ENCODE data around the gene FUT2.

Gene FUT2

DNA sequence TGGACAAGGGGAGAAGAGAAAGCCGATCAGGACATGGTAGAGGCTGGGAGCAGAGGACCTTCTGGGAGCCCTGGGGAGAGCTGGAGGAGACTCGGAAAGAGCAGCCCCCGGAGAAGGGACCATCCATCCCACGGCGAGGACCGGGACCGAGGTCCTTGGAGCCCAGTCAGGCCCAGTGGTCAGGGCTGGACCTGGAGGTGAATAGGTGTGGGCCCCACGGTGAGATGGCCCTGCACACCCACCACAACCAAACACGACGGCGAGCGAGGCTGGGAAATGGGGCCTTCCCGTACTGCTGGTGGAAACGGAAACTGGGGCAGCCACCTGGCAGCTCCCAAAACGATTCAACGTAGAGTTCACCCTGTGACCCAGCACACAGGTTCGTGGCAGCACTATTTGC, 19.3 kb upstream of the FUT2 start (continued):
- TF ChIP-seq ZNF280D (tag by site-specific recombination; IDR thresholded peaks at IDR 0.05), result no peak
- TF ChIP-seq TSHZ1 (tag by site-specific recombination; IDR thresholded peaks at IDR 0.05; ENCODE audit: borderline replicate concordance), result no peak
- TF ChIP-seq TRIM28 (IDR thresholded peaks at IDR 0.05; ENCODE audit: borderline replicate concordance, low read length), result no peak
- TF ChIP-seq KLF9 (tag by site-specific recombination; IDR thresholded peaks at IDR 0.05; ENCODE audit: low read depth), result no peak
- TF ChIP-seq KLF8 (tag by site-specific recombination; IDR thresholded peaks at IDR 0.05), result no peak
- TF ChIP-seq, protein P1, sequence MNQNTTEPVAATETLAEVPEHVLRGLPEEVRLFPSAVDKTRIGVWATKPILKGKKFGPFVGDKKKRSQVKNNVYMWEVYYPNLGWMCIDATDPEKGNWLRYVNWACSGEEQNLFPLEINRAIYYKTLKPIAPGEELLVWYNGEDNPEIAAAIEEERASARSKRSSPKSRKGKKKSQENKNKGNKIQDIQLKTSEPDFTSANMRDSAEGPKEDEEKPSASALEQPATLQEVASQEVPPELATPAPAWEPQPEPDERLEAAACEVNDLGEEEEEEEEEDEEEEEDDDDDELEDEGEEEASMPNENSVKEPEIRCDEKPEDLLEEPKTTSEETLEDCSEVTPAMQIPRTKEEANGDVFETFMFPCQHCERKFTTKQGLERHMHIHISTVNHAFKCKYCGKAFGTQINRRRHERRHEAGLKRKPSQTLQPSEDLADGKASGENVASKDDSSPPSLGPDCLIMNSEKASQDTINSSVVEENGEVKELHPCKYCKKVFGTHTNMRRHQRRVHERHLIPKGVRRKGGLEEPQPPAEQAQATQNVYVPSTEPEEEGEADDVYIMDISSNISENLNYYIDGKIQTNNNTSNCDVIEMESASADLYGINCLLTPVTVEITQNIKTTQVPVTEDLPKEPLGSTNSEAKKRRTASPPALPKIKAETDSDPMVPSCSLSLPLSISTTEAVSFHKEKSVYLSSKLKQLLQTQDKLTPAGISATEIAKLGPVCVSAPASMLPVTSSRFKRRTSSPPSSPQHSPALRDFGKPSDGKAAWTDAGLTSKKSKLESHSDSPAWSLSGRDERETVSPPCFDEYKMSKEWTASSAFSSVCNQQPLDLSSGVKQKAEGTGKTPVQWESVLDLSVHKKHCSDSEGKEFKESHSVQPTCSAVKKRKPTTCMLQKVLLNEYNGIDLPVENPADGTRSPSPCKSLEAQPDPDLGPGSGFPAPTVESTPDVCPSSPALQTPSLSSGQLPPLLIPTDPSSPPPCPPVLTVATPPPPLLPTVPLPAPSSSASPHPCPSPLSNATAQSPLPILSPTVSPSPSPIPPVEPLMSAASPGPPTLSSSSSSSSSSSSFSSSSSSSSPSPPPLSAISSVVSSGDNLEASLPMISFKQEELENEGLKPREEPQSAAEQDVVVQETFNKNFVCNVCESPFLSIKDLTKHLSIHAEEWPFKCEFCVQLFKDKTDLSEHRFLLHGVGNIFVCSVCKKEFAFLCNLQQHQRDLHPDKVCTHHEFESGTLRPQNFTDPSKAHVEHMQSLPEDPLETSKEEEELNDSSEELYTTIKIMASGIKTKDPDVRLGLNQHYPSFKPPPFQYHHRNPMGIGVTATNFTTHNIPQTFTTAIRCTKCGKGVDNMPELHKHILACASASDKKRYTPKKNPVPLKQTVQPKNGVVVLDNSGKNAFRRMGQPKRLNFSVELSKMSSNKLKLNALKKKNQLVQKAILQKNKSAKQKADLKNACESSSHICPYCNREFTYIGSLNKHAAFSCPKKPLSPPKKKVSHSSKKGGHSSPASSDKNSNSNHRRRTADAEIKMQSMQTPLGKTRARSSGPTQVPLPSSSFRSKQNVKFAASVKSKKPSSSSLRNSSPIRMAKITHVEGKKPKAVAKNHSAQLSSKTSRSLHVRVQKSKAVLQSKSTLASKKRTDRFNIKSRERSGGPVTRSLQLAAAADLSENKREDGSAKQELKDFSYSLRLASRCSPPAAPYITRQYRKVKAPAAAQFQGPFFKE (tag by site-specific recombination; IDR thresholded peaks at IDR 0.05; ENCODE audit: borderline replicate concordance), result no peak
- no peak for TF ChIP-seq ZNF639 (tag by site-specific recombination; IDR thresholded peaks at IDR 0.05)

DNA sequence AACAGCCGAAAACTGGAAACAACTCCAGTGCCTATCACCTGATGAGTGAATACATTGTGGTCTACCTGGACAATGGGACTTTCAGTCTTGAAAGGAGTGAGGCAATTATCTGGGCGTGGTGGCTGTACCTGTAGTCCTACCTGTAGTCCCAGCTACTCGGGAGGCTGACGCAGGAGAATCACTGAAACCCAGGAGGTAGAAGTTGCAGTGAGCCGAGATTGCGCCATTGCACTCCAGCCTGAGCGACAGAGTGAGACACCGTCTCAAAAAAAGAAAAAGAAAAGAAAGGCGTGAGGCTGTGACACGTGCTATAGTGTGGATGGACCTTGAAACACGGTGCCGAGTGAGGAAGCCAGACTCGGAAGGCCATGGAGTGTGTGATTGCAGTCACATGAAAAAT, 18.9 kb upstream of the FUT2 start:
- Histone ChIP-seq H3K36me3 (ENCODE audit: control insufficient read depth in 2 of 2, insufficient read depth in 1 of 2, low read length in 2 of 2) (no peaks in the 10 kb centered on the region), H3K4me3 (ENCODE audit: low read depth, low read length) (no peak overlapping the region), H3K9me3 (ENCODE audit: control insufficient read depth, insufficient read depth, low read depth, low read length) (no peaks in the 10 kb centered on the region), H3K27ac (ENCODE audit: extremely low read depth, low read depth, low read length) (no peak overlapping the region), H3K4me1 (ENCODE audit: control insufficient read depth, insufficient read depth, low read length) (no peaks in the 10 kb centered on the region; the same call in 1 of the 2 replicates)
- ChIA-PET POLR2A (no interaction called here), CTCF (interaction anchor here (0.6 to 3.9 kb wide), 9 partner anchors 12 to 165 kb away, joined by 3 to 31 read pairs (median 6); no protein-coding TSS in a partner anchor)
- TF ChIP-seq ZNF707 (tag by site-specific recombination; IDR thresholded peaks at IDR 0.05) (no peak), ZNF837 (tag by site-specific recombination; IDR thresholded peaks at IDR 0.05) (no peak), TRIM28 (IDR thresholded peaks at IDR 0.05; ENCODE audit: borderline replicate concordance, low read length) (no peak), ZNF623 (tag by site-specific recombination; IDR thresholded peaks at IDR 0.05) (no peak), GLI4 (tag by site-specific recombination; IDR thresholded peaks at IDR 0.05) (no peak), ZNF121 (tag by site-specific recombination; IDR thresholded peaks at IDR 0.05) (no peak), ZNF561 (tag by site-specific recombination; IDR thresholded peaks at IDR 0.05; ENCODE audit: borderline replicate concordance) (no peak), ZNF777 (tag by site-specific recombination; IDR thresholded peaks at IDR 0.05; ENCODE audit: borderline replicate concordance) (no peak), ZNF223 (tag by site-specific recombination; IDR thresholded peaks at IDR 0.05) (no peak), ZNF112 (tag by site-specific recombination; IDR thresholded peaks at IDR 0.05) (no peak), MZF1 (tag by site-specific recombination; IDR thresholded peaks at IDR 0.05; ENCODE audit: borderline replicate concordance) (no peak)
- TF ChIP-seq, protein P2, sequence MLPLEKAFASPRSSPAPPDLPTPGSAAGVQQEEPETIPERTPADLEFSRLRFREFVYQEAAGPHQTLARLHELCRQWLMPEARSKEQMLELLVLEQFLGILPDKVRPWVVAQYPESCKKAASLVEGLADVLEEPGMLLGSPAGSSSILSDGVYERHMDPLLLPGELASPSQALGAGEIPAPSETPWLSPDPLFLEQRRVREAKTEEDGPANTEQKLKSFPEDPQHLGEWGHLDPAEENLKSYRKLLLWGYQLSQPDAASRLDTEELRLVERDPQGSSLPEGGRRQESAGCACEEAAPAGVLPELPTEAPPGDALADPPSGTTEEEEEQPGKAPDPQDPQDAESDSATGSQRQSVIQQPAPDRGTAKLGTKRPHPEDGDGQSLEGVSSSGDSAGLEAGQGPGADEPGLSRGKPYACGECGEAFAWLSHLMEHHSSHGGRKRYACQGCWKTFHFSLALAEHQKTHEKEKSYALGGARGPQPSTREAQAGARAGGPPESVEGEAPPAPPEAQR (tag by site-specific recombination; IDR thresholded peaks at IDR 0.05), result no peak

Measured in HEK293 (cell line).